Measurements from ENCODE around the gene GLI1. TPM values are rescaled to one million over a fixed set of nuclear protein-coding genes. Genes with fewer than 3 reads are reported as not detected.

GLI1 gene
- total and polyA plus RNA-seq, 8 donors = 1.9 to 38.3 (median 30.0) TPM

GRCh38 chr12:57479376-57480115, 20.0 kb downstream of the GLI1 start, which contains the start of gene ARHGAP9:
TSS of gene ARHGAP9 (minus strand) at chr12:57479866. CDS start at chr12:57479406, 460 bp downstream.
- Histone ChIP-seq H3K36me3 (peaks cover 0 to 10% of the 10 kb centered on the region in 2 donors), H3K4me1 (peaks cover 0 to 58% of the 10 kb centered on the region in 2 donors), H3K27ac (peak within 1 kb of the TSS; percentile 71 to 95), H3K9me3 (no peaks in the 10 kb centered on the region), H3K27me3 (peaks cover 19 to 22% of the 10 kb centered on the region in 2 donors), H3K4me3 (peak within 1 kb of the TSS in 1 of 2 donors; percentile 64)
- DNase-seq = no peak
- ATAC-seq = no peak
- intact Hi-C loops (cut with DNase I) = no loop called here
- no peak for TF ChIP-seq CTCF (IDR thresholded peaks at IDR 0.05)

- peaks cover under 1 to 1% of the 10 kb centered on the region in 2 donors for H3K27me3 ChIP-seq
- intact Hi-C loops (cut with DNase I) = no loop called here
- no peak overlapping the region for H3K4me3 ChIP-seq
- H3K4me1 ChIP-seq = peaks cover 0 to 38% of the 10 kb centered on the region in 2 donors
- H3K27ac ChIP-seq = no peak overlapping the region
- no peaks in the 10 kb centered on the region for H3K9me3 ChIP-seq
- DNase-seq (no peak), ATAC-seq (no peak)
- TF ChIP-seq CTCF (IDR thresholded peaks at IDR 0.05) = no peak
- no peaks in the 10 kb centered on the region for H3K36me3 ChIP-seq
These were observed 22.1 kb downstream of the GLI1 start for GRCh38 chr12:57481671-57482070.

GRCh38 chr12:57483466-57483865, 23.9 kb downstream of the GLI1 start:
- TF ChIP-seq CTCF (IDR thresholded peaks at IDR 0.05) = no peak
- no peak for ATAC-seq
- no peaks in the 10 kb centered on the region for H3K27me3 ChIP-seq
- no peak overlapping the region for H3K4me3 ChIP-seq
- H3K9me3 ChIP-seq = no peaks in the 10 kb centered on the region
- peaks cover 0 to 36% of the 10 kb centered on the region in 2 donors for H3K4me1 ChIP-seq
- H3K27ac ChIP-seq = no peak overlapping the region
- intact Hi-C loops (cut with DNase I) = no loop called here
- DNase-seq = no peak
- no peaks in the 10 kb centered on the region for H3K36me3 ChIP-seq

- Histone ChIP-seq H3K27ac (no peak overlapping the region), H3K36me3 (peaks cover 0 to 17% of the 10 kb centered on the region in 2 donors), H3K4me1 (peaks cover 0 to 26% of the 10 kb centered on the region in 2 donors), H3K9me3 (no peaks in the 10 kb centered on the region), H3K27me3 (no peaks in the 10 kb centered on the region), H3K4me3 (no peak overlapping the region)
- ATAC-seq (no peak), DNase-seq (no peak)
- no peak for TF ChIP-seq CTCF (IDR thresholded peaks at IDR 0.05)
- intact Hi-C loops (cut with DNase I) = no loop called here
These were observed 26.1 kb downstream of the GLI1 start for GRCh38 chr12:57485695-57486094.

GRCh38 chr12:57487055-57487596, 27.5 kb downstream of the GLI1 start:
- Histone ChIP-seq H3K9me3 (no peaks in the 10 kb centered on the region), H3K36me3 (peaks cover 0 to 32% of the 10 kb centered on the region in 2 donors), H3K27me3 (no peaks in the 10 kb centered on the region), H3K4me1 (peaks cover 0 to 21% of the 10 kb centered on the region in 2 donors), H3K4me3 (peak overlapping the region; percentile 65 to 96), H3K27ac (peak overlapping the region; percentile 3 to 80)
- ATAC-seq = no peak
- no peak for DNase-seq
- intact Hi-C loops (cut with DNase I) = no loop called here
- no peak for TF ChIP-seq CTCF (IDR thresholded peaks at IDR 0.05)

Measured in left lung (tissue), 10 donors.